Measurements from ENCODE around the gene CCNY. TPM values are rescaled to one million over a fixed set of nuclear protein-coding genes. Genes with fewer than 3 reads are reported as not detected.

CCNY gene
- total RNA-seq, 1 donor from 2014 or later: 37.5 TPM

DNA sequence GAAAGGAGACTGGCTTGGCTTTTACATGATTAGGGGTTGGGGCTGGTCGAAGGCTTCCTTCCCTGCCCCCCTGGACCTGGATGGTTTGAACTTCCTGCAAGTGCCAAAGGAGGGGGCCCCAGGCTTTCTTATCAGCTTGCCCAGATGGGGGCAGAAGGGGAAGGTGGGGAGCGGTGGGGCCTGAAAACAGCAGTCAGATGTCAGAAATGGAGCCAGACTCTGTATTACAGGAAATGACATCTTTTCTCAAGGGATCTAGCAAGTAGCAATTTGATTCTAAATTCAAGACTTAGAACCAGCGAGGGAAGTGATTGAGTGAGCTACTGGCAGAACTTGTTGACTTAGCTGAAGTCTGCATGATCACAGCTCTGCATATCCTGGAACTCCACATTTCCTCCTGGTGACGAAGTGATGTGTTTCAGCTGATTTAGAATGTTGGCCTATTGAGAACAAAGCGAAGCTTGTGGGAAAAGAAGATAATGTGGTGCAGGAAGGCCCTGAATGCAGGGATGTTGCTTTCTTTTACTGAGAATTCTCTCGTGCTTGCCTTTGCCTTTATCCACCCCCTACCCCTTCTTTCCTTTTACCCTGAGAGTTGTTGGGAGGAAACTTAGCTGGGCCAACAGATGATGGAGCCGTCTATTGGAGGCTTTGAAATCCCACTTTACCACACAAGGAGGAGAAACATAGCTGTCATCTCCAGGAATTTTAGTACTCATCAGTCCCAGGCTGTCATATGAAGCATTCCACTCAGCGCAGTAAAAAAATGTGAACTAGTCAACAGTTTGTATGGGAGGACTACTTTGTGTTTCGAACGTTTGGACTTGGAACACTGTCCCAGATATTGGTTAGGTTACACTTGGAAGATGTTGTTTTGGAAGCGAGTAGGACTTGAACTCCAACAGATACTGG is 43.2 kb downstream of the CCNY start:
- no peak overlapping the region for H3K4me3 ChIP-seq
- no peaks in the 10 kb centered on the region for H3K27me3 ChIP-seq
- DNase-seq (ENCODE audit: low spot score in 2 of 2): no peak
- intact Hi-C loops (cut with DNase I): loop anchor here (1.0 kb wide), 1 partner anchor 43 kb away; the partner anchor contains the start of gene CCNY
- no peaks in the 10 kb centered on the region for H3K36me3 ChIP-seq
- peak overlapping the region; percentile 76 to 82 for H3K27ac ChIP-seq
- H3K4me1 ChIP-seq: peaks cover 13 to 29% of the 10 kb centered on the region in 2 donors
- H3K9me3 ChIP-seq: no peaks in the 10 kb centered on the region
- no peak for TF ChIP-seq CTCF (IDR thresholded peaks at IDR 0.05)

DNA sequence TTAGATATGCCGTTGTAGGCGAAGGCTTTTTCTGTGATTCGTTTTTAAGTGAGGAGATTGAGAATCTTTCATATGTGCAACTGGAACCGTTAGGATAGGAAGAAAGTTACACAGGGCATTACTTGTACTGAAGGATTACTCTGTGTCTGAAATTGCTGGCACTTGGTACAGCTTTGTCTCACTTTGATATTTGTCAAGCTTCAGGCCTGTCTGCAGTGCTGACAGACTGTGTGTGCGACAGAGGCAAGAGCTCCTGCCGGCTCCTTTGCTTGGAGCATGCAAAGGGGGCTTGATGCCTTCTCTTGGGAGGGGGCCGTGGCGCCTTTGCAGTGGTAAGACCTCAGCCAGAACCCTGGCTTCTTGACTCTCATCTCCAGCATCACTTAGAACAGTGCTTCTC is 45.8 kb downstream of the CCNY start:
- no peak for TF ChIP-seq CTCF (IDR thresholded peaks at IDR 0.05)
- no peak overlapping the region for H3K27ac ChIP-seq
- no peak for DNase-seq (ENCODE audit: low spot score in 2 of 2)
- no peak overlapping the region for H3K4me3 ChIP-seq
- H3K9me3 ChIP-seq: no peaks in the 10 kb centered on the region
- no peaks in the 10 kb centered on the region for H3K27me3 ChIP-seq
- H3K4me1 ChIP-seq: peaks cover 13 to 42% of the 10 kb centered on the region in 2 donors
- intact Hi-C loops (cut with DNase I): no loop called here
- no peaks in the 10 kb centered on the region for H3K36me3 ChIP-seq

DNA sequence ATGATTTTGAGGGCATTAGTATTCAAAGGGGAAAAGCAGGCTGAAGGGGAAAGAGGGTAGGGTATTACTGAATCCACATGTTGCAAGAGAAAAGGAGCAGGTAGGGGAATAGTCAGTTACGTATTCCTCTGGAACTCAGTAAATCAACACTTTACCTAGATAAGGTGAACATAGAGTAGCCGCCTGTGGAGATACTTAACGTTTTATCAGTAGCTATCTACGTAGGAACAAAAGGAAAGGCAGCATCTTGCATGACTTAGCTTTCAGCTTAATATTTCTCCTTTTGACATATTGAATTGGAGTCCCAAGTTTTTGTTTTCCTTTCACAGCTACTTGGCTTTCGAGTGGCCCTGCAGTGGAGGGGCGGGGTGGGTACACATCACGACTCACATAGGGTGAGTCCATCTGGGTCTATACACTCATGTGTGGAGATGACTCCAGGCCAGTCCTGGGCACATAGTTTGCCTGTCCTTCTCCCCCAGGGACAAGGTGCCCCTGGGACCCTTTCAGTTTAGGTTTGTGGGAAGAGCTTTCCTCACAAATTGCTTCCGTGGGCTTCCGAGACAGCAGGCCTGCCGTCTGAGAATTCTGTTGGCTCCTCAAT is 48.1 kb downstream of the CCNY start:
- Histone ChIP-seq H3K4me3 (no peak overlapping the region), H3K27ac (no peak overlapping the region), H3K36me3 (no peaks in the 10 kb centered on the region), H3K9me3 (no peaks in the 10 kb centered on the region), H3K4me1 (peaks cover 6 to 49% of the 10 kb centered on the region in 2 donors), H3K27me3 (no peaks in the 10 kb centered on the region)
- no peak for DNase-seq (ENCODE audit: low spot score in 2 of 2)
- no peak for TF ChIP-seq CTCF (IDR thresholded peaks at IDR 0.05)
- intact Hi-C loops (cut with DNase I): no loop called here

DNA sequence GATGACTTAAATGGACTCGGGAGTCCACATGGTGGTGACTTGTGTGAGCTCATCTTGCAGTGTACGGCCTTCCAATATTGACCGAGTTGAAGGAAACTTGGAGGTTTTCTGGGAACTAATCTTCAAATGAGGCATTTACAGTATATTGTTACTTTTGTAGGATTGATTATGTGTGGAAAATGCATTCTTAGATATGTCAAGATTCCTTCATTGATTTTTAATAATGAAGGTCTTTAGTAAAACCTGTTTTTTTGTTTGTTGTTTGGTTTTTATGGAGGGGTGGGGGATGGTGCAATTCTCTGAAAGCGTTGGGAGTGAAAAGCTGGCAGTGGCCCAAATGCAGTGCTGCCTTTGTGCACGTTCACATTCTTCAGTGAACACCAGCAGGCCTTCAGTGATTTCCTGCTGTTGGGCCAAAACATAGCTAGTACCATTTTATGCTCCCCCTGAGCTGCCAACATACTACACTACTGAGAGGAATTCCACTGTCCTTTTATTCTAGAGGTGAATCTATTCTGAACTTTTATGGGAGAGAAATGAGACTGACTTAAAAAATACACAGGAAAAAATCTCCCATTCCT is 50.4 kb downstream of the CCNY start:
- Histone ChIP-seq H3K4me1 (peaks cover 0 to 37% of the 10 kb centered on the region in 2 donors), H3K4me3 (no peak overlapping the region), H3K36me3 (no peaks in the 10 kb centered on the region), H3K27me3 (no peaks in the 10 kb centered on the region), H3K27ac (no peak overlapping the region), H3K9me3 (peaks cover 8 to 9% of the 10 kb centered on the region in 2 donors)
- DNase-seq (ENCODE audit: low spot score in 2 of 2): no peak
- intact Hi-C loops (cut with DNase I): no loop called here
- TF ChIP-seq CTCF (IDR thresholded peaks at IDR 0.05): no peak

- intact Hi-C loops (cut with DNase I): no loop called here
- no peak overlapping the region for H3K27ac ChIP-seq
These were observed 51.5 kb downstream of the CCNY start for GRCh38 chr10:35387768-35388167.

More at GRCh38 chr10:35387768-35388167, 51.5 kb downstream of the CCNY start:
- no peaks in the 10 kb centered on the region for H3K36me3 ChIP-seq
- no peak overlapping the region for H3K4me3 ChIP-seq
- peaks cover 9 to 10% of the 10 kb centered on the region in 2 donors for H3K9me3 ChIP-seq
- H3K27me3 ChIP-seq: no peaks in the 10 kb centered on the region
- no peak for DNase-seq (ENCODE audit: low spot score in 2 of 2)
- no peak for TF ChIP-seq CTCF (IDR thresholded peaks at IDR 0.05)
- H3K4me1 ChIP-seq: peaks cover 0 to 31% of the 10 kb centered on the region in 2 donors

All from ascending aorta (tissue), 2 donors.